ENCODE data around the gene PAK3. TPM values are rescaled to one million over a fixed set of nuclear protein-coding genes. Genes with fewer than 3 reads are reported as not detected.

The PAK3 gene
- total and polyA plus RNA-seq, 2 experiments from 2014 or later, result 5.0 to 5.4 TPM

GRCh38 chrX:111100191-111100590 lies 4.2 kb downstream of the PAK3 start:
- H3K4me1 Mint-ChIP-seq, result peaks cover 30% of the 10 kb centered on the region; the same call in 2 of the 3 replicates
- Histone ChIP-seq H3K36me3 (ENCODE audit: insufficient read depth) (no peaks in the 10 kb centered on the region), H4K20me1 (replicated peaks; ENCODE audit: insufficient read depth) (no peaks in the 10 kb centered on the region), H3K9me2 (ENCODE audit: insufficient read depth) (no peaks in the 10 kb centered on the region), H3K79me2 (replicated peaks; ENCODE audit: insufficient read depth) (no peaks in the 10 kb centered on the region), H3K4me1 (ENCODE audit: insufficient read depth) (peaks cover 8% of the 10 kb centered on the region; the same call in 1 of the 2 replicates), H3K27me3 (ENCODE audit: insufficient read depth) (no peaks in the 10 kb centered on the region), H2AFZ (no peak overlapping the region), H3F3A (replicated peaks; ENCODE audit: low read depth) (no peaks in the 10 kb centered on the region), H3K4me3 (no peak overlapping the region), H3K4me2 (no peak overlapping the region), H3K27ac (ENCODE audit: low read depth) (no peak overlapping the region)
- peaks cover 9% of the 10 kb centered on the region; the same call in 2 of the 3 replicates for H3K36me3 Mint-ChIP-seq (ENCODE audit: low read depth)
- no peak overlapping the region for H3K27ac Mint-ChIP-seq
- H3K9me3 Mint-ChIP-seq, result no peaks in the 10 kb centered on the region
- H3K4me3 Mint-ChIP-seq, result no peak overlapping the region
- peak; percentile 73 for DNase-seq (ENCODE audit: low spot score)
- ATAC-seq, result peak; percentile 34
- peak; percentile 47 to 66 for TF ChIP-seq CTCF (conservative IDR thresholded peaks at IDR 0.05; ENCODE audit: low read depth in 2 of 2)
- TF ChIP-seq NANOG (IDR thresholded peaks at IDR 0.05; ENCODE audit: borderline replicate concordance), result no peak
- peaks cover 12% of the 10 kb centered on the region for H3K27me3 Mint-ChIP-seq (ENCODE audit: insufficient read depth, low read depth, poor library complexity)

GRCh38 chrX:111101580-111101979 lies 5.6 kb downstream of the PAK3 start:
- Histone ChIP-seq H3K4me1 (ENCODE audit: insufficient read depth) (peaks cover 8% of the 10 kb centered on the region; the same call in 1 of the 2 replicates), H3K36me3 (ENCODE audit: insufficient read depth) (0 out of 2 replicates have a peak, but pooled peaks cover 4% of the 10 kb centered on the region), H3K9me2 (ENCODE audit: insufficient read depth) (no peaks in the 10 kb centered on the region), H3K27ac (ENCODE audit: low read depth) (no peak overlapping the region), H3K79me2 (replicated peaks; ENCODE audit: insufficient read depth) (no peaks in the 10 kb centered on the region), H3K4me2 (no peak overlapping the region), H4K20me1 (replicated peaks; ENCODE audit: insufficient read depth) (no peaks in the 10 kb centered on the region), H3K27me3 (ENCODE audit: insufficient read depth) (no peaks in the 10 kb centered on the region), H3F3A (replicated peaks; ENCODE audit: low read depth) (no peaks in the 10 kb centered on the region), H3K4me3 (no peak overlapping the region), H2AFZ (no peak overlapping the region)
- H3K9me3 Mint-ChIP-seq, result no peaks in the 10 kb centered on the region
- H3K4me1 Mint-ChIP-seq, result peaks cover 25% of the 10 kb centered on the region; the same call in 2 of the 3 replicates
- H3K27ac Mint-ChIP-seq, result no peak overlapping the region
- H3K27me3 Mint-ChIP-seq (ENCODE audit: insufficient read depth, low read depth, poor library complexity), result peaks cover 12% of the 10 kb centered on the region
- DNase-seq (ENCODE audit: low spot score), result no peak
- no peak overlapping the region for H3K4me3 Mint-ChIP-seq
- H3K36me3 Mint-ChIP-seq (ENCODE audit: low read depth), result peaks cover 9% of the 10 kb centered on the region; the same call in 2 of the 3 replicates
- no peak for ATAC-seq
- TF ChIP-seq ETS1 (IDR thresholded peaks at IDR 0.05) (no peak), CREB1 (CRISPR knock-in tag; IDR thresholded peaks at IDR 0.05; ENCODE audit: low read depth) (no peak), EZH2phosphoT487 (IDR thresholded peaks at IDR 0.05; ENCODE audit: unreplicated experiment) (no peak), JUNB (IDR thresholded peaks at IDR 0.05; ENCODE audit: unreplicated experiment) (no peak), ZNF462 (CRISPR knock-in tag; IDR thresholded peaks at IDR 0.05) (no peak), NANOG (IDR thresholded peaks at IDR 0.05; ENCODE audit: borderline replicate concordance) (no peak), POLR2AphosphoS5 (IDR thresholded peaks at IDR 0.05; ENCODE audit: low read depth) (no peak), ZNF114 (CRISPR knock-in tag; IDR thresholded peaks at IDR 0.05) (no peak), STAT1 (IDR thresholded peaks at IDR 0.05; ENCODE audit: unreplicated experiment) (no peak), CTCF (conservative IDR thresholded peaks at IDR 0.05; ENCODE audit: low read depth in 2 of 2) (no peak)
